Measurements from ENCODE around the gene GDPD5.

- TF ChIP-seq CTCF (IDR thresholded peaks at IDR 0.05) (no peak), POLR2AphosphoS5 (IDR thresholded peaks at IDR 0.05) (no peak)
Measured at GRCh38 chr11:75565916-75566762, 40.4 kb upstream of the GDPD5 start.
